Ascending aorta (tissue), 2 donors: ENCODE measurements around the gene CASD1. TPM values are rescaled to one million over a fixed set of nuclear protein-coding genes. Genes with fewer than 3 reads are reported as not detected.

ENCODE experiments used
- DNase-seq, 2 donors: peaks; one replicate each; pipeline ENCODE4 v3.0.0-alpha.2; 2019; ENCODE audit warnings: low spot score in 2 of 2
- H3K27ac ChIP-seq, 2 donors: fragments of 200-600 bp; sonication (generic); one replicate each; pipeline ENCODE4 v1.5.1; 2016 to 2017; ENCODE audit warnings: mild to moderate bottlenecking in 1 of 2
- H3K27me3 ChIP-seq: fragments of 200-600 bp; sonication (generic); one replicate; pipeline ENCODE4 v1.5.1; 2017
- H3K36me3 ChIP-seq, 2 donors: fragments of 200-600 bp; sonication (generic); one replicate each; pipeline ENCODE4 v1.5.1; 2016
- H3K4me1 ChIP-seq, 2 donors: fragments of 200-600 bp; sonication (generic); one replicate each; pipeline ENCODE4 v1.5.1; 2016 to 2017; ENCODE audit warnings: mild to moderate bottlenecking in 1 of 2
- H3K4me3 ChIP-seq, 2 donors: fragments of 200-600 bp; sonication (generic); one replicate each; pipeline ENCODE4 v1.5.1; 2016 to 2017; ENCODE audit warnings: mild to moderate bottlenecking in 1 of 2
- H3K9me3 ChIP-seq, 2 donors: fragments of 200-600 bp; sonication (generic); one replicate each; pipeline ENCODE4 v1.5.1; 2016
- intact Hi-C: fragments of 100-400 bp; cut with DNase I; formaldehyde crosslinking; loops from one replicate; pipeline ENCODE4 v1.15.1; 2023
- total RNA-seq: library from RNA; depleted of rRNA; stranded (reverse); fragments of >200 nt; gene quantifications from one replicate; pipeline ENCODE4 v1.1.0, GENCODE V29; 2016
- TF ChIP-seq, protein P1 (sequence below), 3 experiments: fragments of 200-600 bp in 2 of 3; fragments of 450-650 bp in 1 of 3; sonication (generic) in 2 of 3; IDR thresholded peaks; one replicate each; pipeline ENCODE4 v1.5.1; 2016 to 2019; ENCODE audit warnings: antibody characterized with exemption in 3 of 3, mild to moderate bottlenecking in 1 of 3, moderate library complexity in 1 of 3

CASD1 gene
- total RNA-seq, 1 donor from 2014 or later = 3.1 TPM

- intact Hi-C loops = no loop called here
- Histone ChIP-seq H3K4me3 (no peak overlapping the region), H3K27me3 (no peaks in the 10 kb centered on the region), H3K36me3 (peaks cover 6 to 12% of the 10 kb centered on the region in 2 donors), H3K27ac (no peak overlapping the region), H3K9me3 (no peaks in the 10 kb centered on the region), H3K4me1 (no peaks in the 10 kb centered on the region)
- DNase-seq = no peak
- TF ChIP-seq, protein P1, sequence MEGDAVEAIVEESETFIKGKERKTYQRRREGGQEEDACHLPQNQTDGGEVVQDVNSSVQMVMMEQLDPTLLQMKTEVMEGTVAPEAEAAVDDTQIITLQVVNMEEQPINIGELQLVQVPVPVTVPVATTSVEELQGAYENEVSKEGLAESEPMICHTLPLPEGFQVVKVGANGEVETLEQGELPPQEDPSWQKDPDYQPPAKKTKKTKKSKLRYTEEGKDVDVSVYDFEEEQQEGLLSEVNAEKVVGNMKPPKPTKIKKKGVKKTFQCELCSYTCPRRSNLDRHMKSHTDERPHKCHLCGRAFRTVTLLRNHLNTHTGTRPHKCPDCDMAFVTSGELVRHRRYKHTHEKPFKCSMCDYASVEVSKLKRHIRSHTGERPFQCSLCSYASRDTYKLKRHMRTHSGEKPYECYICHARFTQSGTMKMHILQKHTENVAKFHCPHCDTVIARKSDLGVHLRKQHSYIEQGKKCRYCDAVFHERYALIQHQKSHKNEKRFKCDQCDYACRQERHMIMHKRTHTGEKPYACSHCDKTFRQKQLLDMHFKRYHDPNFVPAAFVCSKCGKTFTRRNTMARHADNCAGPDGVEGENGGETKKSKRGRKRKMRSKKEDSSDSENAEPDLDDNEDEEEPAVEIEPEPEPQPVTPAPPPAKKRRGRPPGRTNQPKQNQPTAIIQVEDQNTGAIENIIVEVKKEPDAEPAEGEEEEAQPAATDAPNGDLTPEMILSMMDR (IDR thresholded peaks at IDR 0.05) = no peak
Measured at GRCh38 chr7:94595717-94596116, 86.1 kb downstream of the CASD1 start.

- Histone ChIP-seq H3K4me3 (no peak overlapping the region), H3K27ac (no peak overlapping the region), H3K4me1 (no peaks in the 10 kb centered on the region), H3K9me3 (no peaks in the 10 kb centered on the region), H3K27me3 (no peaks in the 10 kb centered on the region), H3K36me3 (peaks cover 6 to 12% of the 10 kb centered on the region in 2 donors)
- DNase-seq = no peak
- TF ChIP-seq, protein P1 (IDR thresholded peaks at IDR 0.05) = no peak
- intact Hi-C loops = no loop called here
Measured at GRCh38 chr7:94600267-94600666, 90.7 kb downstream of the CASD1 start.

GRCh38 chr7:94602181-94602580, 92.6 kb downstream of the CASD1 start:
- intact Hi-C loops = no loop called here
- no peaks in the 10 kb centered on the region for H3K27me3 ChIP-seq
- DNase-seq = no peak
- H3K36me3 ChIP-seq = peaks cover 5 to 8% of the 10 kb centered on the region in 2 donors
- no peak overlapping the region for H3K4me3 ChIP-seq
- H3K4me1 ChIP-seq = no peaks in the 10 kb centered on the region
- H3K9me3 ChIP-seq = no peaks in the 10 kb centered on the region
- H3K27ac ChIP-seq = no peak overlapping the region
- TF ChIP-seq, protein P1 (IDR thresholded peaks at IDR 0.05) = no peak

GRCh38 chr7:94605031-94605430, 95.4 kb downstream of the CASD1 start:
- Histone ChIP-seq H3K27ac (no peak overlapping the region), H3K4me1 (no peaks in the 10 kb centered on the region), H3K4me3 (no peak overlapping the region), H3K27me3 (no peaks in the 10 kb centered on the region), H3K9me3 (no peaks in the 10 kb centered on the region), H3K36me3 (peaks cover 0 to 3% of the 10 kb centered on the region in 2 donors)
- intact Hi-C loops = no loop called here
- DNase-seq = no peak
- TF ChIP-seq, protein P1 (IDR thresholded peaks at IDR 0.05) = no peak

Other genes starting within 250 kb of the CASD1 start
- 692 TPM for gene COL1A2, start 114.9 kb upstream of the CASD1 start, total RNA-seq
- gene SGCE, start 146.3 kb downstream of the CASD1 start, total RNA-seq = 53.6 TPM